CD4-positive, CD25-positive, alpha-beta regulatory T cell (primary cell): ENCODE measurements around the gene UBE2D2. TPM values are rescaled to one million over a fixed set of nuclear protein-coding genes. Genes with fewer than 3 reads are reported as not detected.

ENCODE experiments used
- ATAC-seq, 2 donors: fragments of 150-1000 bp; cut with Tn5 transposase; one replicate each; pipeline ENCODE4 v1.10.0; 2021; ENCODE audit warnings: low read depth in 2 of 2, moderate number of reproducible peaks in 2 of 2, moderate library complexity in 1 of 2
- DNase-seq, 3 donors: peaks; one replicate each; pipeline versions ENCODE4 v3.0.0 to v3.0.0-alpha.2; 2012 to 2022; ENCODE audit warnings: mixed read lengths in 1 of 3
- H3K27ac ChIP-seq: one replicate; pipeline ENCODE4 v1.7.0; 2013; ENCODE audit warnings: mild to moderate bottlenecking, low read length; ENCODE audit not compliant: insufficient read depth, poor library complexity, severe bottlenecking
- H3K27me3 ChIP-seq: one replicate; pipeline ENCODE4 v1.7.0; 2013; ENCODE audit warnings: low read length; ENCODE audit not compliant: control insufficient read depth, insufficient read depth
- H3K36me3 ChIP-seq: one replicate; pipeline ENCODE4 v1.7.0; 2013; ENCODE audit warnings: mild to moderate bottlenecking, low read length, moderate library complexity; ENCODE audit not compliant: control insufficient read depth, insufficient read depth
- H3K4me1 ChIP-seq: 2 replicates; pipeline ENCODE4 v1.7.0; 2013; ENCODE audit warnings: mild to moderate bottlenecking, low read length; ENCODE audit not compliant: insufficient read depth, control insufficient read depth, poor library complexity, severe bottlenecking
- H3K4me3 ChIP-seq: one replicate; pipeline ENCODE4 v1.7.0; 2013; ENCODE audit warnings: low read depth, mild to moderate bottlenecking, low read length, moderate library complexity
- H3K9me3 ChIP-seq, 2 experiments: 1 replicate in 1 of 2; 2 replicates in 1 of 2; pipeline ENCODE4 v1.7.0; 2013; ENCODE audit warnings: low read length in 2 of 2, mild to moderate bottlenecking in 1 of 2, moderate library complexity in 1 of 2; ENCODE audit not compliant: control insufficient read depth in 2 of 2
- H3K27ac Mint-ChIP-seq, 3 donors: one replicate each; pipeline ENCODE4 v1.8.0; 2020 to 2022; ENCODE audit warnings: mild to moderate bottlenecking in 3 of 3, mixed read lengths in 3 of 3, moderate library complexity in 2 of 3
- H3K27me3 Mint-ChIP-seq: one replicate; pipeline ENCODE4 v1.8.0; 2022; ENCODE audit warnings: mild to moderate bottlenecking, mixed read lengths
- H3K36me3 Mint-ChIP-seq: one replicate; pipeline ENCODE4 v1.8.0; 2020; ENCODE audit warnings: mixed read lengths
- H3K4me1 Mint-ChIP-seq, 4 donors: one replicate each; pipeline ENCODE4 v1.8.0; 2020 to 2022; ENCODE audit warnings: mixed read lengths in 4 of 4, mild to moderate bottlenecking in 1 of 4
- H3K4me3 Mint-ChIP-seq, 4 donors: one replicate each; pipeline ENCODE4 v1.8.0; 2020 to 2022; ENCODE audit warnings: mild to moderate bottlenecking in 4 of 4, mixed read lengths in 4 of 4, moderate library complexity in 3 of 4
- H3K9me3 Mint-ChIP-seq, 7 donors: one replicate each; pipeline ENCODE4 v1.8.0; 2020 to 2022; ENCODE audit warnings: mixed read lengths in 7 of 7, mild to moderate bottlenecking in 3 of 7, moderate library complexity in 2 of 7
- polyA plus RNA-seq, 4 donors: library from polyadenylated mRNA; unstranded; fragments of 300-500 nt; fragmentation: Illumina TruSeq; gene quantifications; one replicate each; pipeline ENCODE4 v1.2.3, GENCODE V29; 2021
- total RNA-seq: library from RNA; stranded (reverse); gene quantifications from one replicate; pipeline ENCODE4 v1.2.3, GENCODE V29; 2022

Gene UBE2D2
- total and polyA plus RNA-seq, 5 donors from 2014 or later = 181 to 376 (median 331) TPM

DNA sequence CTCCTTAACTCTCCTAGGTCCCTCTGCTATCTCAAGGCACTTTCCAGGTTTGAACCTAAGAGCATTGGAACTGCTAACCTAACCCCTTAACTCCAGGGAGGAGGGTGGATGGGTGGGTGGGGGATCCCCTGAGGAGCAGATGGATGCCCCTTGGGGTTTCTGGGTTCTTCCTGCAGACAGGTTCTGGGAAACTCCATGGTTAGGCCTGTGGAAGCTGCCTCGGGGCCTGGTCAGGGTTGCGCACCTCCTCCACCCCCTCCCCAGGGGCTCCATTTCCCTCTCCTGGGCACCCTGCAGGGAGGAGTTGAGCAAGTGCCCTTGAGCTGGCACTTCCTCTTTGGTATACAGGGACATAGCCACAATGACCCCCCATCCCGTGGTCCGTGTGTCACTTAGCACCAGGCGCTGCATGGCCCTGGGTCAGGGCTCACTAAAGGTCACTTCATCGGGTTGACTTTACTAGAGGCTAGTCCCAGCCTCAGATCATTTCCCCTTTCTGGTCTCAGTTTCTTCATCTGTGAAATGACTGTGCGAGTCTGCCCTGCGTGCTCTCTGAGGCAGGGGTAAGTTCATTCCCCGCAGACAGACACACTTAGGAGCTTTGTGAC, 103.1 kb downstream of the UBE2D2 start:
- Mint-ChIP-seq H3K36me3 (no peaks in the 10 kb centered on the region), H3K9me3 (no peaks in the 10 kb centered on the region), H3K4me3 (no peak overlapping the region), H3K27me3 (no peaks in the 10 kb centered on the region), H3K27ac (no peak overlapping the region), H3K4me1 (peaks cover 0 to 36% (median 10%) of the 10 kb centered on the region in 4 donors)
- no peaks in the 10 kb centered on the region for H3K36me3 ChIP-seq
- peak in 1 of 2 donors; percentile 11 for ATAC-seq
- H3K4me3 ChIP-seq = no peak overlapping the region
- H3K9me3 ChIP-seq = no peaks in the 10 kb centered on the region
- DNase-seq = no peak
- no peaks in the 10 kb centered on the region for H3K27me3 ChIP-seq
- peaks cover 25% of the 10 kb centered on the region for H3K4me1 ChIP-seq
- H3K27ac ChIP-seq = no peak overlapping the region

DNA sequence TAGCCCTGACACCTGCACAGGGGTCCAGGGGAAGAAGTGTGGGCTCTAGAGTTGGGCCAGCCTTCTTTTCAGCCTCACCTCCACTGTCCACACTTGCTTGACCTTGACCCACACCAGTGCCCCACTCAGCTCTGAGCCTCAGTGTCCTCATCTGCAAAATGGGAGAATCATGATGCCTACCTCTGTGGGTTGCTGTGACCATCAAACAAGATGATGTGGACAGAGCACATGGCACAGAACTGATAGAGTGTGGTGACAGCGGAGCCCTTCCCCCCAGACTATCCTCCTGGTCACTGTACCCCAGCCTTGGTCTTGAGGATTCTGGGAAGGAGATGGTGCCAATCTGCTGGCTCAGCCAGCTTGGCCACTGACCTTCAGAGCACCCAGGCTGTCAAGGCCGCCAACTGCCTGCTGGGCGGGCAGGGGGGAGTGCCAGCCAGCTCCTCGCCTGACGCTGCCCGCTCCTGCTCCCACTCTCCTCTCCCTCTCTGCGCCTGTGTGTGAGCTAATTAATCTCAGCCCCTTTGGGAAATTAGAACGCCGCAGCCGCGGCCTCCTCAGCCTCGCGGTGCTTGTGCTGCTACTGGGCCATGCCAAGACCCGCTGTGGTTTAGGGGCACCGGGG, 103.7 kb downstream of the UBE2D2 start:
- no peak for ATAC-seq
- Mint-ChIP-seq H3K4me3 (no peak overlapping the region), H3K4me1 (peaks cover 0 to 41% (median 13%) of the 10 kb centered on the region in 4 donors), H3K27me3 (no peaks in the 10 kb centered on the region), H3K9me3 (no peaks in the 10 kb centered on the region), H3K36me3 (no peaks in the 10 kb centered on the region), H3K27ac (no peak overlapping the region)
- Histone ChIP-seq H3K27me3 (no peaks in the 10 kb centered on the region), H3K4me3 (no peak overlapping the region), H3K27ac (no peak overlapping the region), H3K4me1 (peaks cover 32% of the 10 kb centered on the region), H3K9me3 (no peaks in the 10 kb centered on the region), H3K36me3 (no peaks in the 10 kb centered on the region)
- DNase-seq = no peak

DNA sequence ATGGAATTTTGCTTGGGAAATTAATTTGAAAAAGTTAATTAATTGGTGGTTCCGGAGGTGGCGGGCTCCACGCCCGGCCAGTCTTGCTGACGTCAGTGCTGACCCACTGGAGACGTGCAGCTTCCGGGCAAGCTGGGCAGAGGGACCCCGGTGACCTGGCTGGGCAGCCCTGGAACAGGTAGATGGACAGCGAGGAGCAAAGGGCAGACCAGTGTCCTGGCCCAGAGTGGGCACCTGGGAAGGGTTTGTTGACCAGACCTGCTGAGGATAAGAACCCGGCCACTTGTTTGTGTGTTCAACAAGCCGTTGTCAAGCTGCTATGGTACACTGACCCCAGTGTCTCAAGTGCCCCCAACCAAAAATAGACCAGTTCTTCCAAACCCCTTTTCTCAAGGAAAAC, 104.5 kb downstream of the UBE2D2 start:
- Mint-ChIP-seq H3K4me1 (peaks cover 3 to 45% (median 18%) of the 10 kb centered on the region in 4 donors), H3K27me3 (no peaks in the 10 kb centered on the region), H3K4me3 (no peak overlapping the region), H3K9me3 (no peaks in the 10 kb centered on the region), H3K36me3 (no peaks in the 10 kb centered on the region), H3K27ac (no peak overlapping the region)
- H3K27me3 ChIP-seq = no peaks in the 10 kb centered on the region
- ATAC-seq (no peak), DNase-seq (no peak)
- H3K27ac ChIP-seq = no peak overlapping the region
- H3K9me3 ChIP-seq = no peaks in the 10 kb centered on the region
- no peaks in the 10 kb centered on the region for H3K36me3 ChIP-seq
- H3K4me1 ChIP-seq = peaks cover 39% of the 10 kb centered on the region
- no peak overlapping the region for H3K4me3 ChIP-seq

DNA sequence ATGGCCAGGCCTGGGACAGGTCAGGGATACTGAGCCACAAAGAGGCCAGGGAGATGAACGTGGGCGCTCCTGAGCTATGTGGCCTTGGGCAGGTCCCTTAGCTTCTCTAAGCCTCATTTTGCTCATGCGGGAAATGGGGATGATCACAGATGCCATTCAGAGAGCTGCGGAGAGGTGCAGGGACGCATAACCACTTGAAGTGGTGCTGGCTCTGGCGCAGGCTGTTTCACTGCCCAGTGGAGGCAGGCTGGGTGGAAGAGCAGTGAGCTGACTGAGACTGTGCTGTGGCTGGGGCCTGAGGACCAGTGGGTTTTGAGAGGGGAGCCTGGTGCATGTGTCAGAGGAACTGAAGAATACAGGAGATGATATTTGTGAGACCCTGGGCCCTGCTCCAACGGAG, 105.4 kb downstream of the UBE2D2 start:
- no peak overlapping the region for H3K4me3 ChIP-seq
- no peaks in the 10 kb centered on the region for H3K36me3 ChIP-seq
- Mint-ChIP-seq H3K9me3 (no peaks in the 10 kb centered on the region), H3K36me3 (no peaks in the 10 kb centered on the region), H3K4me1 (peaks cover 4 to 45% (median 20%) of the 10 kb centered on the region in 4 donors), H3K27ac (peak overlapping the region in 2 of 3 donors; percentile 74 to 84), H3K4me3 (peak overlapping the region; percentile 6 to 87 (median 49)), H3K27me3 (no peaks in the 10 kb centered on the region)
- no peak overlapping the region for H3K27ac ChIP-seq
- H3K9me3 ChIP-seq = no peaks in the 10 kb centered on the region
- H3K4me1 ChIP-seq = peaks cover 43% of the 10 kb centered on the region
- DNase-seq (no peak), ATAC-seq (no peak)
- no peaks in the 10 kb centered on the region for H3K27me3 ChIP-seq

DNA sequence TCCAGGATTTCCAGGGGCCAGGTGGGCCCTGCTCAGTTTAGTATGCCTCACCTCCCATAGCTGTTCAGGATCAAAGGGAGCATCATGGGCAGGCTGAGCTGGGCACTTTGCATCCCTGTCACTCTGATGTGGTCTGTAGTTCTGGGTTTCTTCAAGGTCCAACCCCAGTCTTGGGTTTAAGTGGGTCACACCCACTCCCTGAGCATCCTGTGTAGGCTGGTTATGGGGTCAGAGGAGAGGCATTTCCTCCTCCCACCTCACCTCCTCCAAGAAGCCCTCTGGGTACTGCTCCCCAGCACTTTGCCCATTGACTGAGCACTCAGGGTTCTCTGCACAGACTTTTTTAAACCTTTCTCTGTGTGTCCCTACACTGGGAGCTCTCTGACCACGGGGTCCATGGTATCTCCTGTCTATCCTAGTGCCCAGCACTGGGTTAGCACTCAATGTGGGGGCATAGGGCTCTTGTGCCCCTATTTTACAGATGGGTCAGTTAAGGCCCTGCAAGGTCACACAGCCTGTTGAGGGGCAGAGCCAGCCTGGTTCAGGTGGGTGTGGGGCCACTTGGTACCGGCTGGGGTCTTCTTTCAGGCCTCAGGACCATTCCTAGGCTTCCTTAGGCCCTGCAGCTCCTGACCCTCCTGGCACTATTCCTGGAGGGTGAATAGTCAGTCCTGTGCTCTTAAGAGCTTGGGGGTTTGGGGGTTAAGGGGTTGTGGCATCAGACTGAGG, 106.0 kb downstream of the UBE2D2 start:
- Histone ChIP-seq H3K27ac (peak overlapping the region; percentile 66), H3K36me3 (no peaks in the 10 kb centered on the region), H3K4me3 (peak overlapping the region; percentile 55), H3K4me1 (peaks cover 43% of the 10 kb centered on the region), H3K9me3 (no peaks in the 10 kb centered on the region), H3K27me3 (no peaks in the 10 kb centered on the region)
- peak overlapping the region in 2 of 3 donors; percentile 84 to 87 for H3K27ac Mint-ChIP-seq
- H3K9me3 Mint-ChIP-seq = no peaks in the 10 kb centered on the region
- peaks cover 4 to 47% (median 20%) of the 10 kb centered on the region in 4 donors for H3K4me1 Mint-ChIP-seq
- H3K4me3 Mint-ChIP-seq = peak overlapping the region; percentile 32 to 87 (median 72)
- H3K27me3 Mint-ChIP-seq = no peaks in the 10 kb centered on the region
- ATAC-seq (no peak), DNase-seq (peak in 1 of 3 donors; percentile 76)
- H3K36me3 Mint-ChIP-seq = no peaks in the 10 kb centered on the region

DNA sequence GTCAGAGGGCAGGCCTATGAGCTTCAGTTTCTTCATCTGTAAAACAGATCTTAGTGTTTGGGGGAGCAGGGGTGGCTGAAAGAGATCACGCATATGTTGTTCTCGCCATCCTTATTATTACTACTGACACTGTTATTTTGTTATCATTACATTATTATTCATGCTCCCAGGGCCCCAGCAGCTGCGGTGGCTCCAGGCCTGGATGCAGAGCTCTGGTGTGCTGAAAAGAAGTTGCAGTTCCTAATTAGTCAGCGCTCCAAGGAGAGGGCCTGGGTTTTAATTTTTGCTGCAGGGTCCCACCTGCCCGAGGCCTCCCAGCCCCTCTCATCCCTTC, 106.6 kb downstream of the UBE2D2 start:
- DNase-seq (no peak), ATAC-seq (no peak)
- Histone ChIP-seq H3K27ac (peak overlapping the region; percentile 66), H3K36me3 (no peaks in the 10 kb centered on the region), H3K4me1 (peaks cover 43% of the 10 kb centered on the region), H3K27me3 (no peaks in the 10 kb centered on the region), H3K4me3 (peak overlapping the region; percentile 55), H3K9me3 (no peaks in the 10 kb centered on the region)
- peak overlapping the region; percentile 69 to 87 (median 80) for H3K27ac Mint-ChIP-seq
- peaks cover under 1% of the 10 kb centered on the region for H3K27me3 Mint-ChIP-seq
- H3K4me3 Mint-ChIP-seq = peak overlapping the region; percentile 65 to 87 (median 82)
- no peaks in the 10 kb centered on the region for H3K9me3 Mint-ChIP-seq
- no peaks in the 10 kb centered on the region for H3K36me3 Mint-ChIP-seq
- H3K4me1 Mint-ChIP-seq = peaks cover 4 to 50% (median 20%) of the 10 kb centered on the region in 4 donors

DNA sequence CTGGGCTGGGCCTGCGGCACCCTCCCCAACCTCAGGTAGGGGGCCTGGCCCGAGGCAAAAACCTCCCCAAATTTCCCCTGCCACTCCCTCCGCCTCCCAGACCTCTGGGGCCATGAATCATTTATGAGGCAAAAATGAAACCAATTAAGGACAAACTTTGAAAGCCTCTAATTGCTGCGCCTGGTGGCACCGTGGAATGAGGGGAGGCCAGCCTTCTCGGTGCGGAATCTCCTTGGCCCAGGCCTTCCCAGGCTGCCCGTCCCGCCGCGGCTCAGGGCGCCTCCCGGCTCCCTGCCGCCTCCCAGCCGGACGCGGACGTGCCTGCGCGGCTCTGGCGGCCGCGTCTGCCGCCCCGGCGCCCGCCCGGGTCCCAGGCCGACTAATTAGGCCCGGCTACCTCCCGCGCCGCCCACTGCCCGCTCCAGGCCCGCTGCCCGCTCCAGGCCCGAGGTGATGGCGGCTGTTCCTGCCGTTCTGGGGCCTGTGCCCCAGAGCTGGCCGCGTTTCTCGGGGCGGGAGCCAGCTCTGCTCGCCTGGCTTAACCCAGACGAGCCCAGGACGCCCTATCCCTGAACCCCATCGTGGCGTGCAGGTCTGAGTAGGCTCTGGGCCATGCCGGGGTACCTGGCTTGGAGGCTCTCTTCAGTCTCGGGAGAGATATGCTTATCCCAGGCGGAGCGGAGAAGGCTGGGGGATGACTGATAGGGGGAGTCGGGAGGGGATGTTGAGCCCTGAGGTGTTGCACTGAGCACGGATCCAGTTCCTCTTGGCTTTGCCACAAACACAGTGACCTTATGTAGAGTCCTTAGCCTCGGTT, 107.1 kb downstream of the UBE2D2 start:
- H3K27me3 Mint-ChIP-seq = peaks cover 4% of the 10 kb centered on the region
- peak overlapping the region; percentile 89 to 93 (median 91) for H3K27ac Mint-ChIP-seq
- DNase-seq (peak in 2 of 3 donors; percentile 27 to 57), ATAC-seq (peak in 1 of 2 donors; percentile 39)
- H3K4me3 Mint-ChIP-seq = peak overlapping the region; percentile 86 to 87 (median 86)
- Histone ChIP-seq H3K9me3 (no peaks in the 10 kb centered on the region), H3K27me3 (no peaks in the 10 kb centered on the region), H3K4me1 (peaks cover 43% of the 10 kb centered on the region), H3K36me3 (no peaks in the 10 kb centered on the region), H3K4me3 (peak overlapping the region; percentile 55), H3K27ac (peak overlapping the region; percentile 66)
- H3K36me3 Mint-ChIP-seq = no peaks in the 10 kb centered on the region
- H3K9me3 Mint-ChIP-seq = no peaks in the 10 kb centered on the region
- peaks cover 4 to 49% (median 19%) of the 10 kb centered on the region in 4 donors for H3K4me1 Mint-ChIP-seq
